A549 treated with DMSO at 1 μM for 4 hours (cell line): ENCODE measurements around the gene ENTREP1. TPM values are rescaled to one million over a fixed set of nuclear protein-coding genes. Genes with fewer than 3 reads are reported as not detected.

Source experiments
- total RNA-seq: library from RNA; stranded (reverse); fragments of 200-300 nt; extraction: Qiagen RNA extraction; gene quantifications from 5 replicates; pipeline ENCODE4 v1.2.3, GENCODE V29; 2022; ENCODE audit warnings: low read depth

Gene ENTREP1
- 0.39 to 0.58 TPM (median 0.48 TPM) in 5 replicates for total RNA-seq

GRCh38 chr9:69324549-69325401 is at the start of gene ENTREP1:
ENTREP1 (plus strand) TSS chr9:69325215; CDS start chr9:69325310, 95 bp downstream.

Other genes starting within 250 kb of the ENTREP1 start
- gene TJP2, start 150.9 kb upstream of the ENTREP1 start, total RNA-seq: 4.7 to 6.0 TPM (median 5.0 TPM) in 5 replicates